Stimulated activated CD4-positive, alpha-beta T cell treated with anti-CD3 and anti-CD28 coated beads, Interleukin-15, amount 100 ng/mL, for 48 hours (primary cell): ENCODE results near the gene LINGO3.
"Not testable (repeated sequence)": the region's sequence is repeated elsewhere in the genome, so short reads cannot be mapped to it uniquely, and the experiment has no call there.

Experiments
- DNase-seq, 2 donors: peaks; one replicate each; pipeline ENCODE4 v3.0.0-alpha.2; 2020; ENCODE audit warnings: low read depth in 2 of 2

The LINGO3 gene

GRCh38 chr19:2282062-2282861 lies 25.7 kb downstream of the LINGO3 start, which contains the start of gene PEAK3:
Gene PEAK3 (minus strand): TSS chr19:2282175. CDS start chr19:2280931, 1,244 bp downstream.
- no peak for DNase-seq

- not testable (repeated sequence) for DNase-seq
These were observed 26.5 kb downstream of the LINGO3 start for GRCh38 chr19:2281265-2282061.

GRCh38 chr19:2280633-2281264 lies 27.2 kb downstream of the LINGO3 start:
- no peak for DNase-seq

- DNase-seq: no peak
These were observed 29.3 kb downstream of the LINGO3 start for GRCh38 chr19:2278459-2279158.

- DNase-seq: no peak
These were observed 30.8 kb downstream of the LINGO3 start for GRCh38 chr19:2277138-2277537.

GRCh38 chr19:2276429-2276986 lies 31.4 kb downstream of the LINGO3 start:
- no peak for DNase-seq

- DNase-seq: no peak
These were observed 32.1 kb downstream of the LINGO3 start for GRCh38 chr19:2275588-2276428.

- DNase-seq: no peak
These were observed 32.9 kb downstream of the LINGO3 start for GRCh38 chr19:2274931-2275535.

GRCh38 chr19:2274185-2274711 lies 33.7 kb downstream of the LINGO3 start:
- no peak for DNase-seq

GRCh38 chr19:2273356-2274184 lies 34.4 kb downstream of the LINGO3 start:
- peak; percentile 65 to 76 for DNase-seq

GRCh38 chr19:2271234-2272103 lies 36.5 kb downstream of the LINGO3 start:
- DNase-seq: no peak

- DNase-seq: peak; percentile 56 to 69
These were observed 37.3 kb downstream of the LINGO3 start for GRCh38 chr19:2270423-2271233.

- no peak for DNase-seq
These were observed 37.9 kb downstream of the LINGO3 start for GRCh38 chr19:2270157-2270422.

- DNase-seq: peak; percentile 97 to 98
These were observed 38.5 kb downstream of the LINGO3 start for GRCh38 chr19:2269244-2270156.

- DNase-seq: no peak
These were observed 39.1 kb downstream of the LINGO3 start for GRCh38 chr19:2268861-2269243.

GRCh38 chr19:2268480-2268830 lies 39.5 kb downstream of the LINGO3 start:
- no peak for DNase-seq
